Suppressor macrophage (primary cell): Measurements from ENCODE around the gene CD151.

Experiments
- DNase-seq, 4 experiments: peaks; one replicate each; pipeline ENCODE4 v3.0.0-alpha.2; 2020 to 2022

The CD151 gene

GRCh38 chr11:875203-875602, 42.5 kb downstream of the CD151 start:
- DNase-seq, result no peak

GRCh38 chr11:875769-876301, 43.1 kb downstream of the CD151 start:
- no peak for DNase-seq

- no peak for DNase-seq
These were observed 43.8 kb downstream of the CD151 start for GRCh38 chr11:876545-876944.

GRCh38 chr11:877565-877964, 44.8 kb downstream of the CD151 start:
- DNase-seq, result no peak

- no peak for DNase-seq
These were observed 47.7 kb downstream of the CD151 start for GRCh38 chr11:880447-880846.

- no peak for DNase-seq
These were observed 49.8 kb downstream of the CD151 start for GRCh38 chr11:882596-882995.

GRCh38 chr11:883527-883926, 50.8 kb downstream of the CD151 start:
- no peak for DNase-seq

GRCh38 chr11:884578-885070, 51.9 kb downstream of the CD151 start:
- no peak for DNase-seq

GRCh38 chr11:886568-886967, 53.8 kb downstream of the CD151 start:
- no peak for DNase-seq

- DNase-seq, result no peak
These were observed 54.8 kb downstream of the CD151 start for GRCh38 chr11:887589-887988.
